ENCODE measurements around the gene KCNMB2.

GRCh38 chr3:178741020-178741419 is 204.8 kb downstream of the KCNMB2 start:
- TF ChIP-seq EZH2 (IDR thresholded peaks at IDR 0.05) (no peak), POLR2AphosphoS5 (IDR thresholded peaks at IDR 0.05; ENCODE audit: borderline replicate concordance, low read depth, low read length) (no peak)

Measured in SK-N-MC (cell line).